Colonic mucosa (tissue), 4 donors: ENCODE results near the gene CD209. TPM values are rescaled to one million over a fixed set of nuclear protein-coding genes. Genes with fewer than 3 reads are reported as not detected.

Experiments used
- DNase-seq: peaks from one replicate; pipeline ENCODE4 v3.0.0-alpha.2; 2020
- H3K27ac ChIP-seq: fragments of 200-600 bp; one replicate; pipeline ENCODE4 v1.8.0; 2021
- H3K27me3 ChIP-seq: fragments of 200-600 bp; one replicate; pipeline ENCODE4 v1.8.0; 2021
- H3K36me3 ChIP-seq: fragments of 200-600 bp; one replicate; pipeline ENCODE4 v1.8.0; 2021
- H3K4me1 ChIP-seq: fragments of 200-600 bp; one replicate; pipeline ENCODE4 v1.8.0; 2021; ENCODE audit warnings: mild to moderate bottlenecking
- H3K4me3 ChIP-seq: fragments of 200-600 bp; one replicate; pipeline ENCODE4 v1.8.0; 2021
- H3K9ac ChIP-seq, 2 donors: one replicate each; pipeline ENCODE4 v1.7.0; 2013; ENCODE audit warnings: control low read depth in 2 of 2, low read depth in 2 of 2, low read length in 2 of 2
- H3K9me3 ChIP-seq: fragments of 200-600 bp; one replicate; pipeline ENCODE4 v1.8.0; 2021
- intact Hi-C: fragments of 100-400 bp; cut with DNase I; formaldehyde crosslinking; loops from one replicate; pipeline ENCODE4 v1.14.1; 2022
- total RNA-seq, 2 donors: library from RNA; stranded (reverse); fragmentation: NEBNext Ultra II Directional in 1 of 2; extraction: Animal tissue kit (Norgen Biotek cat#: 25700) in 1 of 2; gene quantifications; one replicate each; pipeline ENCODE4 v1.2.1, GENCODE V29; 2021
- TF ChIP-seq, protein P1 (sequence below): fragments of 200-600 bp; IDR thresholded peaks from one replicate; pipeline ENCODE4 v1.8.0; 2022; ENCODE audit warnings: antibody characterized with exemption, mild to moderate bottlenecking
- donor health status: healthy.
- donor health status: DM: no; HTN: no; CAD: no.
- donor health status: DM: no; HTN: no; CAD: no.

CD209 gene
- total RNA-seq, 2 donors from 2014 or later: 4.0 to 12.1 TPM

GRCh38 chr19:7762719-7763293 is 15.5 kb upstream of the CD209 start, which contains the start of gene CLEC4M:
TSS of gene CLEC4M (plus strand) at chr19:7763243. CDS start at chr19:7763267, 24 bp downstream.
- Histone ChIP-seq H3K9ac (no peak within 1 kb of the TSS), H3K27me3 (no peaks in the 10 kb centered on the region), H3K27ac (no peak within 1 kb of the TSS), H3K4me3 (no peak within 1 kb of the TSS), H3K9me3 (no peaks in the 10 kb centered on the region), H3K4me1 (no peaks in the 10 kb centered on the region), H3K36me3 (no peaks in the 10 kb centered on the region)
- intact Hi-C loops: no loop called here
- no peak for DNase-seq
- TF ChIP-seq, protein P1, sequence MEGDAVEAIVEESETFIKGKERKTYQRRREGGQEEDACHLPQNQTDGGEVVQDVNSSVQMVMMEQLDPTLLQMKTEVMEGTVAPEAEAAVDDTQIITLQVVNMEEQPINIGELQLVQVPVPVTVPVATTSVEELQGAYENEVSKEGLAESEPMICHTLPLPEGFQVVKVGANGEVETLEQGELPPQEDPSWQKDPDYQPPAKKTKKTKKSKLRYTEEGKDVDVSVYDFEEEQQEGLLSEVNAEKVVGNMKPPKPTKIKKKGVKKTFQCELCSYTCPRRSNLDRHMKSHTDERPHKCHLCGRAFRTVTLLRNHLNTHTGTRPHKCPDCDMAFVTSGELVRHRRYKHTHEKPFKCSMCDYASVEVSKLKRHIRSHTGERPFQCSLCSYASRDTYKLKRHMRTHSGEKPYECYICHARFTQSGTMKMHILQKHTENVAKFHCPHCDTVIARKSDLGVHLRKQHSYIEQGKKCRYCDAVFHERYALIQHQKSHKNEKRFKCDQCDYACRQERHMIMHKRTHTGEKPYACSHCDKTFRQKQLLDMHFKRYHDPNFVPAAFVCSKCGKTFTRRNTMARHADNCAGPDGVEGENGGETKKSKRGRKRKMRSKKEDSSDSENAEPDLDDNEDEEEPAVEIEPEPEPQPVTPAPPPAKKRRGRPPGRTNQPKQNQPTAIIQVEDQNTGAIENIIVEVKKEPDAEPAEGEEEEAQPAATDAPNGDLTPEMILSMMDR: no peak

DNA sequence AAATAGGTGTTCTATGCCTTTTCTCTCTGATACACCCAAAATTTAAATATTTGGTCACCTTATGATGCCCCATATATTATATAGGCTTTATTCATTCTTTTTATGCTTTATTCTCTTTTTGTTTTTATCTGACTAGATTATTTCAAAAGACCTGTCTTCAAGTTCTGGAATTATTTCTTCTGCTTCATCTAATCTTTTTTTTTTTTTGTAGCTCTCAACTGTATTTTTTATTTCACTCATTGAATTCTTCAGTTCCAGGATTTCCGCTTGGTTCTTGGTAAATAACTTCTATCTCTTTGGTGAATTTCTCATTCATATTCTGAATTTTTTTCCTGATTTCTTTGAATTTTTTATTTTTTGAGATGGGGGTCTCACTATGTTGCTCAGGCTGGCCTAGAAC is 11.8 kb upstream of the CD209 start:
- H3K27me3 ChIP-seq: no peaks in the 10 kb centered on the region
- H3K4me1 ChIP-seq: no peaks in the 10 kb centered on the region
- H3K4me3 ChIP-seq: no peak overlapping the region
- H3K36me3 ChIP-seq: no peaks in the 10 kb centered on the region
- intact Hi-C loops: no loop called here
- no peak for DNase-seq
- no peaks in the 10 kb centered on the region for H3K9me3 ChIP-seq
- TF ChIP-seq, protein P1: no peak
- no peak overlapping the region for H3K9ac ChIP-seq
- H3K27ac ChIP-seq: no peak overlapping the region

DNA sequence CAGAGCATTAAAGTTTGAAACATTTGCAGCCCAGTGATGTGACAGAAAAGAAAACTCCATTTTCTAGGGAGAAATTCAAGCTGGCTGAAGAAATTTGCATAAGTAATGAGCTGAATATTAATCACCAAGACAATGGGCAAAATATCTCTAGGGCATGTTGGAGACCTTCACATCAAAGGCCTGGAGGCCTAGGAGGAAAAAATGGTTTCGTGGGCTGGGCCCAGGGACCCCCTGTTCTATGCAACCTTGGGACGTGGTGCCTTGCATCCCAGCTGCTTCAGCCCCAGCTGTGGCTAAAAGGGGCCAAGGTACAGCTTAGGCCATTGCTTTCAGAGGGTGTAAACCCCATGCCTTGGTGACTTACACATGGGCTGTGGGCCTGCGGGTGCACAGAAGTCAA is 10.0 kb upstream of the CD209 start:
- Histone ChIP-seq H3K4me1 (no peaks in the 10 kb centered on the region), H3K9me3 (no peaks in the 10 kb centered on the region), H3K27me3 (no peaks in the 10 kb centered on the region), H3K27ac (no peak overlapping the region), H3K4me3 (no peak overlapping the region), H3K36me3 (no peaks in the 10 kb centered on the region), H3K9ac (no peak overlapping the region)
- no peak for DNase-seq
- intact Hi-C loops: no loop called here
- TF ChIP-seq, protein P1: no peak

GRCh38 chr19:7756258-7756657 is 8.9 kb upstream of the CD209 start:
- H3K4me3 ChIP-seq: no peak overlapping the region
- no peaks in the 10 kb centered on the region for H3K4me1 ChIP-seq
- TF ChIP-seq, protein P1: no peak
- no peaks in the 10 kb centered on the region for H3K27me3 ChIP-seq
- no peak overlapping the region for H3K27ac ChIP-seq
- no peak for DNase-seq
- no peaks in the 10 kb centered on the region for H3K36me3 ChIP-seq
- no peaks in the 10 kb centered on the region for H3K9me3 ChIP-seq
- intact Hi-C loops: no loop called here
- H3K9ac ChIP-seq: no peak overlapping the region

DNA sequence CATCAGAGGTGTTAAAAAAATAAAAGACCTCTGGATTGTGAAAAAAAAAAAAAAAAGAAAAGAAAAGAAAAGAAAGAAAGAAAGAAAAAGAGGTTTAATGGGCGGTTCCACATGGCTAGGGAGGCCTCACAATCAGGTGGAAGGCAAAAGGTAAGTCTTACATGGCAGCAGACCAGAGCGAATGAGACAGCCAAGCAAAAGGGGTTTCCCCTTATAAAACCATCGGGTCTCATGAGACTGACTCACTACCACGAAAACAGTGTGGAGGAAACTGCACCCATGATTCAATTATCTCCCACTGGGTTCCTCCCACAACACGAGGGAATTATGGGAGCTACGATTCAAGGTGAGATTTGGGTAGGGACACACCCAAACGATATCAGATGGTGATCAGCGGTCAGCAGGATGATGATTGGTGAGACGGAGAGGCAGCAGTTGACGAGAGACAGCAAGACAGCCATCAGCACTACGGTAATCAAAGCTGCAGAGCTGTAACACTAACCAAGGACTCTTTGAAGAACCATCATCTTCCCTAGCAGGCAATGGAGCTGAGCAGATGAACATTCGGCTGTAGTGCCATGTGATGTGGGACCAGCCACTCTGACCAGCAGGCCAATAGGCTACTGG is 3.9 kb upstream of the CD209 start:
- Histone ChIP-seq H3K9me3 (no peaks in the 10 kb centered on the region), H3K36me3 (no peaks in the 10 kb centered on the region), H3K27ac (no peak overlapping the region), H3K4me3 (no peak overlapping the region), H3K27me3 (no peaks in the 10 kb centered on the region), H3K9ac (no peak overlapping the region), H3K4me1 (no peaks in the 10 kb centered on the region)
- DNase-seq: no peak
- intact Hi-C loops: no loop called here
- TF ChIP-seq, protein P1: no peak
